GM19438 (cell line): ENCODE results near the gene SH3PXD2A.

Experiments
- ATAC-seq: cut with Tn5 transposase; IDR thresholded peaks from one replicate; pipeline ENCODE4 v1.9.1; 2021; ENCODE audit warnings: low read depth; ENCODE audit not compliant: unreplicated experiment

SH3PXD2A gene

GRCh38 chr10:103855424-103855823 is at the start of gene SH3PXD2A:
SH3PXD2A (minus strand) TSS chr10:103855576; CDS start chr10:103855266, 310 bp downstream.
- no peak for ATAC-seq

GRCh38 chr10:103901299-103901698 is 45.9 kb upstream of the SH3PXD2A start:
- no peak for ATAC-seq

- ATAC-seq = no peak
Observed at GRCh38 chr10:103899312-103899711, 43.9 kb upstream of the SH3PXD2A start.

- ATAC-seq = no peak
Observed at GRCh38 chr10:103897241-103897774, 41.9 kb upstream of the SH3PXD2A start.

GRCh38 chr10:103896225-103896624 is 40.8 kb upstream of the SH3PXD2A start:
- no peak for ATAC-seq

- ATAC-seq = no peak
Observed at GRCh38 chr10:103895411-103896186, 40.2 kb upstream of the SH3PXD2A start.

- ATAC-seq = no peak
Observed at GRCh38 chr10:103894441-103894864, 39.1 kb upstream of the SH3PXD2A start.

- ATAC-seq = no peak
Observed at GRCh38 chr10:103893817-103894216, 38.4 kb upstream of the SH3PXD2A start.

GRCh38 chr10:103892181-103892580 is 36.8 kb upstream of the SH3PXD2A start:
- no peak for ATAC-seq

GRCh38 chr10:103890688-103891087 is 35.3 kb upstream of the SH3PXD2A start:
- ATAC-seq = no peak

GRCh38 chr10:103890194-103890658 is 34.9 kb upstream of the SH3PXD2A start:
- no peak for ATAC-seq

- ATAC-seq = no peak
Observed at GRCh38 chr10:103889121-103889720, 33.8 kb upstream of the SH3PXD2A start.

GRCh38 chr10:103888113-103888841 is 32.9 kb upstream of the SH3PXD2A start:
- ATAC-seq = no peak

- no peak for ATAC-seq
Observed at GRCh38 chr10:103885617-103886016, 30.2 kb upstream of the SH3PXD2A start.

GRCh38 chr10:103884681-103885139 is 29.3 kb upstream of the SH3PXD2A start:
- no peak for ATAC-seq

GRCh38 chr10:103882285-103883007 is 27.1 kb upstream of the SH3PXD2A start:
- ATAC-seq = no peak

- no peak for ATAC-seq
Observed at GRCh38 chr10:103881416-103882284, 26.3 kb upstream of the SH3PXD2A start.

GRCh38 chr10:103879831-103880230 is 24.5 kb upstream of the SH3PXD2A start:
- ATAC-seq = no peak

GRCh38 chr10:103879409-103879808 is 24.0 kb upstream of the SH3PXD2A start:
- no peak for ATAC-seq
